LNCAP (cell line): ENCODE results near the gene DAD1.

Experiments
- CTCF ChIP-seq: fragments of 450-650 bp; IDR thresholded peaks from 2 replicates; pipeline ENCODE4 v1.5.1; 2017; ENCODE audit warnings: mild to moderate bottlenecking

Gene DAD1

GRCh38 chr14:22583994-22584393 lies 5.0 kb downstream of the DAD1 start:
- TF ChIP-seq CTCF, result no peak

- no peak for TF ChIP-seq CTCF
These were observed 8.4 kb downstream of the DAD1 start for GRCh38 chr14:22580625-22581024.

- no peak for TF ChIP-seq CTCF
These were observed 9.1 kb downstream of the DAD1 start for GRCh38 chr14:22579881-22580280.

- no peak for TF ChIP-seq CTCF
These were observed 9.8 kb downstream of the DAD1 start for GRCh38 chr14:22579236-22579635.

- TF ChIP-seq CTCF, result no peak
These were observed 11.6 kb downstream of the DAD1 start for GRCh38 chr14:22577334-22577908.

- no peak for TF ChIP-seq CTCF
These were observed 15.2 kb downstream of the DAD1 start for GRCh38 chr14:22573804-22574203.

GRCh38 chr14:22572562-22573058 lies 16.4 kb downstream of the DAD1 start:
- no peak for TF ChIP-seq CTCF
